Stimulated activated CD4-positive, alpha-beta T cell treated with anti-CD3 and anti-CD28 coated beads, Interleukin-12 subunit alpha, Interleukin-12 subunit beta, amount 100 ng/mL, for 48 hours (primary cell): ENCODE results near the gene WNT9B.

Experiments used
- DNase-seq, 3 donors: peaks; one replicate each; pipeline ENCODE4 v3.0.0-alpha.2; 2020; ENCODE audit warnings: low read depth in 2 of 3, low spot score in 1 of 3

WNT9B gene

DNA sequence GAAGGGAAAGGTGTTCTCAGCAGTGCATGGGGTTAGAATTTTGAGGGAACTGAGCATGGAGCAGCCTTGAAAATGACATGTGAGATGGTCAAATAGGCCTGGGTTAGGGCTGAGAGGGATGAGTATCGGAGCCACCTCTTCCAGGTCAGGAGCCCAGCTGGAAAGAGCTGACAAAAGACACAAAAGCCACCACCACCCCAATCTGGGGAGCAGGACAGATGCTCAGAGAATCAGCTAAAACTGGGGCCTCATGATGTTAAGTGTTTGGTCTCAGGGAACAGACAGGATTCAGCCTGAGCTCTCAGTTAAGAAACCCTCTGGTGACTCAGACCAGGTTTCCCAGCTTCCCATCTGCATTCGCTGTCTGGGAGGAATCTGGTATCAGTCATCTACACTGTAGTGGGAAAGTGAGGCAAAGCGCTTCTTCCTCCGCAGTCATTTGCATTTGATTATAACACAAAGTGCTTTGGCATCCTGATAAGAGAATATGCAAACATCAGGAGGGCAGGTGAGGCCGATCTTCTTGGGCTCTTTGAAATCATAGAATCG, 2.6 kb downstream of the WNT9B start:
- DNase-seq, result no peak

DNA sequence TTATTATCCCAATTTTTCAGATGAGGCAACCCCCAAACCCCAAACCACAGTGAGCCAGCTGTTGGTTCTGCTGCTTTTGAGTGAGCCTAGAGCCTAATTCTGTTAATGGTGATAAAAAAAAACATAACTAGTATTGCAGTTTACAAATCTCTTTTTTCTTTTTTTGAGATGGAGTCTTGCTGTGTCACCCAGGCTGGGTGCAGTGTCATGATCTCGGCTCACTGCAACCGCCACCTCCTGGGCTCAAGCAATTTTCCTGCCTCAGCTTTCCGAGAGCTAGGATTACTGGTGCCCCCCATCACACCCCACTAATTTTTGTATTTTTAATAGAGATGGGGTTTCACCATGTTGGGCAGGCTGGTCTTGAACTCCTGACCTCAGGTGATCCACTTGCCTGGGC, 3.1 kb downstream of the WNT9B start:
- DNase-seq, result no peak

DNA sequence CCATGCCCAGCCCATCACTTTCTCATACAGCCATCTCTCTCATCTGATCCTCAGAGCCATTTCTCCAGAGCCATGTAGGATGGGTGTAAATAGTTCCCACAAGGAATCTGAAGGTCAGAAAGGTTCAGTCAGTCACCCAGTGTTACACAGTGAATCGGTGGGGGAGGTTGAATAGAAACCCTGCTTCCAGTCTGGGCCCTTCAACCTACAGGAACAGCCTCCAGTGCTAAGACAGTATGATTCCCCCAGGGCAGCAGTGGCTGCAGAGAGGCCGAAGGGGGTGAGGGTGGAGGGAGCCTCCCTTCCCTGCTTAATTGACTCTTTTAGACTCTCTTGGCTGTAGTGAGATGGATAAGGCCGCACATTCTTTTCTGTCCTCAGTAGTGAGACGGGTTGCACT, 3.6 kb downstream of the WNT9B start:
- no peak for DNase-seq

GRCh38 chr17:46857600-46857999, 6.2 kb downstream of the WNT9B start:
- no peak for DNase-seq

DNA sequence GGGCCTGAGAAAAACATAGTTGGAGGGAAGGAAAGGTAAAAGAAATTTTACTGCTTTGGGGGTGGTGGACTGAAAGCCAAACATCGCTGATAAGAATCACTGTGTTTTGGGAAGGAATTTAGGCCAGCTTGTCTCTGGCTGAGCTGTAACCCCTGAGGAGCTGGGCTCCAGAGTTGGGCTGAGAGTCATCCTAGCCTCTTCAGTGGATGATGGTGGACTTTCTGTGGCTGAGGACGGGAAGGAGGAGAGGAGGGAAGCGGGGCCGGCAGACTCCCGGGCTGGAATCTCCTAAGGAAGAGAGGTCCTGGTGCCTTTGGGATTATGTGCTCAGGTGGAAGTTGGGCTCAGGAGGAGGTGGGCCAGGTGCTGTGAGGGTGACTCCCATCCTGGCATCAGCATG, 8.6 kb downstream of the WNT9B start:
- DNase-seq, result no peak

DNA sequence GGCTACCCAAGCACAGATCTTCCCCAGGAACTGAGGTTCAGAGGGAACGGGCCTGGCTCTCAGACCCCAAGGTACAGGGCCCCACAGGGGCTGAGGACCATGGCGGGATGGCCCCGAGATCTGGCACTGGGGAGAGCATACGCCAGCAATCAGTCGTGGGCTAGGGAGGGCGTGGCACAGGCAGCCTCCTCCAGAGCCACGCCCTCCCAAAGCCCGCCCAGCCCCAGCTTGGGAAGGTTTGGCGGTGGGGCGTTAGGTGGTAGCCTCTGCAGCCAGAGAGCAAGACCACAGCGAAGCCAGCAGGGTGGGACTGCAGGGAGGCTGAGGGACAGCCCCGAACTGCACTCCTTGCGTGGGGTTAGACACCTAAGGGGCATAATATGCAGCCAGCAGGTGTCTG, 11.6 kb downstream of the WNT9B start:
- no peak for DNase-seq

DNA sequence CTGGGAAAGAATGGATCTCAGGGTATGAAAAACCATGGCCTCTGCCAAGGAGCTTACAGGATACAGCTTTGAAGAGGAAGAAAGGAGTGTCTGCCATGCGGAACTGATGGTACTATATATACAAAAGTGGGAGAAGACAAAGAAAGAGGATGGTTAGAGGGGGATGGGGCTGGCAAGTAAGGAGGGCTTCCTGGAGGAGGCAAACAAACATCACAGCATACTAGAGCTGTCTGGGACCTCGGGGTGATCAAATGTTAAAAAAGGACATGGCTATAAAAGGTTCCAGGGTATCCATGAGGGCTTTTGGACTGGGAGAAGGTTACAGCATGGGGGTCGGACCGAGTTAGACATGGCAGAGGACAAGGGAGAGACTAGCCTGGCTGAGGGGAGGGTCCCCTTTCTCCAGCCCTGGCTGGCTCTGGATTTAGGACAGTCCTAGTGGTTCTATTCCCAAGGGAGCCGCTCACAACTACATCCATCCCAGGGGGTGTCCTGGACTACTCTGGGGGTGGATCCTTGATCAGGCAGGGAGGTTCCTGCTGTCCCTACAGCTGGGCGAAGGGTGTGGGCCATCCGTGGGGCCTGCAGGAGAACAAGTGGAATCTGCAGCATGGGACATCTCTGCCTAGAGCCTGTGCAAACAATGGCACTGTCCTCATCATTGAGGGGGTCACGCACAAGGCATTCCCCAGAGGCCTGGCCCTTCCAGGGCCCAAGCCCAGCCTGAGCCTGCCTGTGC, 12.2 kb downstream of the WNT9B start:
- no peak for DNase-seq

DNA sequence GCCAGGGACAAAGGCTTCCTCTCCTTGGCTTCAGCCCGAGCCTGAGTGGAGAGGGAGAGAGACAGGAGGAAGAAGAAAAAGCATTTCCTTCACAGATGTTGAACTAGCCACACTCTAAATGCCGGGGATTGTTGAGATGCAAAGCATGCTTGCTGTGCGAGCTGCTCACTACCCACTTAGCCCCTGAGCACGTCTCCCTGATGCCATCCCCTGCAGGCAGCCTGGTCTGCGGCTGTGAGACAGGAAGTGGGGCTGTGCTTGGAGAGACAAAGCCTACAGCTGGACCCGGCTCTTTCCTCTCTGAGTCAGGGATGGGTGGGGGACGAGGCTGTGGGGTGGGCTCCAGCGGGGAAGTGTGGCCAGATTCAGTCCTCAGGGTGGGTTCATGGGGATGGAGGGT, 13.7 kb downstream of the WNT9B start:
- DNase-seq, result no peak

DNA sequence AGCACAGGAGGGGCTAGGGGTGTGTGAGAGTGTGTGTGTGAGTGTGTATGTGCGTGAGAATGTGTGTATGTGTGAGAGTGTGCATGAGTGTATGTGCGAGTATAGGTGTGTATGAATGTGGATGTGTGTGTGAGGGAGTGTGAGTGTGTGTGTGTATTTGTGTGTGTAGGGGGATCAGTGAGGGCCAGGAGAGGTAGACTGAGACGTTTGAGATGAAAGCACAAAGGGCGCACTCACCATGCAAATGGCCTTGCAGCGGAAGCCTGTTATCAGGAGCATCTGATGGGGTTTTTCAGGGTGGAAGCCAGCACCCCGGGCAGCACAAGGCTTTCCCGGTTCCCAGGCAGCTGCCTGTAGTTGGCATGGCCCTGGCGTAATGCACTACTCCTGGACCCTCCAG, 14.9 kb downstream of the WNT9B start:
- DNase-seq, result no peak

GRCh38 chr17:46866747-46867146, 15.4 kb downstream of the WNT9B start:
- no peak for DNase-seq

DNA sequence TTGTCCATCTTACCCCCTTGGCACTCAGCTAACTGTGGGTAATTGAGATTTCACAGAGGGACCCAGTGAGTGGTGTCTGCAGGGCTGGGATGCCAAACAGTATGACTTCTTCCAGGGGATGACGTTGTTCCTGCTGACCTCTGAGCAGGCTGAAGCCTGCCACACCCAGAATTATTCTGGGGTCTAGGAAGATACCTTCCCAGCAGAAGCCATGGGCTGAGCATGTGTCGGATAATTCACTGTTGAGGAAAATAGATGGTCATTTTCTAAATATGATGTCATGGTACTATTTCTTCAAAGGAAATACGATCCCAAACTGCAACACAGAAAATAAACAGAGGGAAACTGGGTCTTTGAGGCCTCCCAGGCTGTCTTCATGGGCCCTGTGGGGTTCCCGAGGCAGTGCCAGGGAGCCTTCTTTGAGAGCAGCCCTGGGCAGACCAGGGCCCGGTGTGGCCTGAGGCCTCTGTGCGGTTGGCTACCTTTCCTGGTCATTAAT, 17.4 kb downstream of the WNT9B start:
- DNase-seq, result no peak

DNA sequence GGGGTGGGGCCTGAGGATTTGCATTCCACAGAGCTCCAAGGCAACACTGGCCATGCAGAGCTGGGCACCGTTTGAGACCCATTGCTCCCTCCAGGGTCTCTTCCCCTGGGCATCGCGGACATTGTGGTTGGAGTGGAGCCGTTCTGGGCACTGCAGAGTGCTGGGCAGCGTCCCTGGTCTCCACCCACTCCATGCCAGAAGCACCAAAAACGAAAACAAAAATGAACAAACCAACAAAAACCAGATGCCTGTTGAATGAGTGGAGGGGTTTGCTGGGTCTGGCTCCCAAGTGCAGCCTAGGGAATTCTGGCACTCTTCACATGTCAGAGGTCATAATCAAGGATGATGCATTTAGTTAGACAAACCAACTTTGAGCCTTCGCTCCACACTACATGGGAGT, 17.9 kb downstream of the WNT9B start:
- no peak for DNase-seq

GRCh38 chr17:46869975-46870803, 18.8 kb downstream of the WNT9B start:
- no peak for DNase-seq

DNA sequence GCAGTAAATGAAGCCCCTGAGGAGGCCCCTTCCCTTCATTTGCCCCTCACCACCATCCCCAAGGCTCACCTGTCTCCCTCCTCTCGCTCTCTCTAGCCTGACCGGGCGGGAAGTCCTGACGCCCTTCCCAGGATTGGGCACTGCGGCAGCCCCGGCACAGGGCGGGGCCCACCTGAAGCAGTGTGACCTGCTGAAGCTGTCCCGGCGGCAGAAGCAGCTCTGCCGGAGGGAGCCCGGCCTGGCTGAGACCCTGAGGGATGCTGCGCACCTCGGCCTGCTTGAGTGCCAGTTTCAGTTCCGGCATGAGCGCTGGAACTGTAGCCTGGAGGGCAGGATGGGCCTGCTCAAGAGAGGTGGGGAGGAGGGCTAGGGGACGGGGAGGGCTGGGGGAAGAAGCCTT, 21.0 kb downstream of the WNT9B start:
- DNase-seq, result no peak

GRCh38 chr17:46873941-46874645, 22.7 kb downstream of the WNT9B start:
- DNase-seq, result no peak

DNA sequence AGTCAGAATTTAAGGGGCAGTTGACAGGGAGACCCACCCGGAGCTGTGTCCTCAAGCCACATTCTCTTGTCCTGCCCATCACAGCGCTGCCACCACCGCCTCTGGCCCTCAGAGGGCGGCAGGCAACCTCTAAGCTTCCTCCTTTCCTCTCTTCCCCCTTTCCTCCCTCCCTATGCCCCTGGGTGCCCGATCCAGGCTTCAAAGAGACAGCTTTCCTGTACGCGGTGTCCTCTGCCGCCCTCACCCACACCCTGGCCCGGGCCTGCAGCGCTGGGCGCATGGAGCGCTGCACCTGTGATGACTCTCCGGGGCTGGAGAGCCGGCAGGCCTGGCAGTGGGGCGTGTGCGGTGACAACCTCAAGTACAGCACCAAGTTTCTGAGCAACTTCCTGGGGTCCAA, 23.5 kb downstream of the WNT9B start:
- DNase-seq, result no peak

GRCh38 chr17:46875849-46876352, 24.5 kb downstream of the WNT9B start:
- DNase-seq, result no peak

GRCh38 chr17:46876353-46876887, 25.0 kb downstream of the WNT9B start:
- no peak for DNase-seq

DNA sequence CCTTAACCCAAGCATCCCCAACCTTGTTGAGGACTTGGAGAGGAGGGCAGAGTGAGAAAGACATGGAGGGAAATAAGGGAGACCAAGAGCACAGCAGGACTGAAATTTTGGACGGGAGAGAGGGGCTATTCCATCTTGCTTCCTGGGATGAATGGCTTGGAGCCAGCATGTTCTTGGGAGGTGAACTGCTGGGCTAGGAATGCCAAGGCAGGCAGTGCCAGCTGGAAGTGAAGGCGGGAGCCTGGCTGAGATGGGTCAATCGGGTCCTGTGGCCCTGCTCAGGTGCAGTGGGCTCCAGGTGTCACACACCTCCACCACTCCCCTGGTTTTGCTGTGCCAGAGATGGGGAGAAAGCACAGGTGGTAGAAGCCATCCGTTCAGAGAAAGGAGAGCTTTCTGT, 25.5 kb downstream of the WNT9B start:
- DNase-seq, result no peak

- DNase-seq, result no peak
These were observed 26.1 kb downstream of the WNT9B start for GRCh38 chr17:46877466-46877865.

GRCh38 chr17:46878055-46878454, 26.7 kb downstream of the WNT9B start:
- DNase-seq, result no peak
